Femur (tissue), 1 donor: ENCODE measurements around the gene IL1RN.

Source experiments
- DNase-seq: peaks from one replicate; pipeline ENCODE4 v3.0.0-alpha.2; 2017

The IL1RN gene

DNA sequence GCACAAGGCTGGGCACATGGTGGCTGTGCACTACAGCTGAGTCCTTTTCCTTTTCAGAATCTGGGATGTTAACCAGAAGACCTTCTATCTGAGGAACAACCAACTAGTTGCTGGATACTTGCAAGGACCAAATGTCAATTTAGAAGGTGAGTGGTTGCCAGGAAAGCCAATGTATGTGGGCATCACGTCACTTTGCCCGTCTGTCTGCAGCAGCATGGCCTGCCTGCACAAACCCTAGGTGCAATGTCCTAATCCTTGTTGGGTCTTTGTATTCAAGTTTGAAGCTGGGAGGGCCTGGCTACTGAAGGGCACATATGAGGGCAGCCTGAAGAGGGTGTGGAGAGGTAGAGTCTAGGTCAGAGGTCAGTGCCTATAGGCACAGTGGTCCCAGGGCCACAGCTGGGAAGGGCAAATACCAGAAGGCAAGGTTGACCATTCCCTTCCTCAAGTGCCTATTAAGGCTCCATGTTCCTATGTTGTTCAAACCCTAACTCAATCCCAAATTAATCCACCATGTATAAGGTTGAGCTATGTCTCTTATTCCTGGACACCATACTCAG, 2.2 kb downstream of the IL1RN start:
- DNase-seq = no peak

DNA sequence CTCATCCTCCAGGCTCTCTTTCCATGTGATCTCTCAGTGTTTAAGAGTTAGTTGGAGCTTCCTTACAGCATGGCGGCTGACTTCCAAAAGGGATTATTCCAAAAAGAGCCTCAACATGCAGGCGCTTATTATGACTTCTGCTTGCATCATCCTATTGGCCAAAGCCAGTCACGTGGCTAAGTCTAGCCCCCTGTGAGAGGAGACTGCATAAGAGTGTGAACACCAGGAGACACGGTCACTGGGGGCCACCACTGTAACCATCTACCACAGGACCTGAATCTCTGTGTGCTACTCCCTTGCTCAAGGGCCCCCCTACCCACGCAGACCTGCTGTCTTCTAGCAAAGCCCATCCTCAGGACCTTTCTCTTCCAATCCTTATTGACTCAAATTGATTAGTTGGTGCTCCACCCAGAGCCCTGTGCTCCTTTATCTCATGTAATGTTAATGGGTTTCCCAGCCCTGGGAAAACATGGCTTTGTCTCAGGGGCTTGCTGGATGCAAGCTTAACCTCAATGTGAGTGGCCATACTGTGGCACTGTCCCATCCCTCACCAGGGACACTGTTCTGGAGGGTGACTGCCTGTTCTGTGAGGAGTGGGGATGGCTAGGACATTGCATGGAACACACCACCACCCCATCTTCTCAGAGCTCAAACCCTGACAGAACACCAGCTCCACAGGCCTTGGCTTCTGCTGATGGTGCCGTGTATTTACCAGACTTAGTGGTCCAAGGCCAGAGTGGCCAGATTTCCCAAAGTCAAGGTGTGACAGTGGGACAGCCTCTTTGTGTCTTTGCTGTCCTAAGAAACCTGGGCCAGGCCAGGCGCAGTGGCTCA, 4.2 kb downstream of the IL1RN start:
- DNase-seq = no peak

DNA sequence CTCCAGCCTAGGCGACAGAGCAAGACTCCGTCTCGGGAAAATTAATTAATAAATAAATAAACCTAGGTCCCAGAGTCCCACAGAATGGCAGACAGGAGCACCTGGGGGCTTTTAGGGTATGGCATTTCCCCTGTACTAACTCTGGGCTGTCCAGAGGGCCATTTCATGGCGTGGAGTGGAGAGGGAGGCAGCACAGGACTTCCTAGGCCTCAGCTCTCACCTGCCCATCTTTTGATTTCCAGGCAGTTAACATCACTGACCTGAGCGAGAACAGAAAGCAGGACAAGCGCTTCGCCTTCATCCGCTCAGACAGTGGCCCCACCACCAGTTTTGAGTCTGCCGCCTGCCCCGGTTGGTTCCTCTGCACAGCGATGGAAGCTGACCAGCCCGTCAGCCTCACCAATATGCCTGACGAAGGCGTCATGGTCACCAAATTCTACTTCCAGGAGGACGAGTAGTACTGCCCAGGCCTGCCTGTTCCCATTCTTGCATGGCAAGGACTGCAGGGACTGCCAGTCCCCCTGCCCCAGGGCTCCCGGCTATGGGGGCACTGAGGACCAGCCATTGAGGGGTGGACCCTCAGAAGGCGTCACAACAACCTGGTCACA, 5.1 kb downstream of the IL1RN start:
- DNase-seq = no peak

DNA sequence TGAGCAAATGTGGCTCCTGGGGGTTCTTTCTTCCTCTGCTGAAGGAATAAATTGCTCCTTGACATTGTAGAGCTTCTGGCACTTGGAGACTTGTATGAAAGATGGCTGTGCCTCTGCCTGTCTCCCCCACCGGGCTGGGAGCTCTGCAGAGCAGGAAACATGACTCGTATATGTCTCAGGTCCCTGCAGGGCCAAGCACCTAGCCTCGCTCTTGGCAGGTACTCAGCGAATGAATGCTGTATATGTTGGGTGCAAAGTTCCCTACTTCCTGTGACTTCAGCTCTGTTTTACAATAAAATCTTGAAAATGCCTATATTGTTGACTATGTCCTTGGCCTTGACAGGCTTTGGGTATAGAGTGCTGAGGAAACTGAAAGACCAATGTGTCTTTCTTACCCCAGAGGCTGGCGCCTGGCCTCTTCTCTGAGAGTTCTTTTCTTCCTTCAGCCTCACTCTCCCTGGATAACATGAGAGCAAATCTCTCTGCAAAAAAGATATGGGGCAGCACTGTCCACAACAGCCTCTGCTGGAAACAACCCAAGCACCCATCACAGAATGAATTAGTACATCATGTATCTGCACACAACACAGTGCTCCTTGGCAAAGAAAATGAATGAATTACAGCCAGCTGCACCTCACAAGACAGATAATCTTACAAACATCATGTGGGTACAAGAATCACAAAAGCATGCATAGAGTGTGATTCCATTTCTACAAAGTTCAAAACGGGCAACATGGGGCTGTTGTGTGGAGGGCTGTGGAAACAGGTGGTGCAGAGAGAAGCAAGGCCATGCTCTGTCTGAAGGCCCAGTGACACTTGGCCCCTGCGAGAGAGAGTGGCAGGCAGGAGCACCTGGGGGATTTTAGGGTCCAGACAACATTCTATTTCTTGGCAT, 6.6 kb downstream of the IL1RN start:
- no peak for DNase-seq

DNA sequence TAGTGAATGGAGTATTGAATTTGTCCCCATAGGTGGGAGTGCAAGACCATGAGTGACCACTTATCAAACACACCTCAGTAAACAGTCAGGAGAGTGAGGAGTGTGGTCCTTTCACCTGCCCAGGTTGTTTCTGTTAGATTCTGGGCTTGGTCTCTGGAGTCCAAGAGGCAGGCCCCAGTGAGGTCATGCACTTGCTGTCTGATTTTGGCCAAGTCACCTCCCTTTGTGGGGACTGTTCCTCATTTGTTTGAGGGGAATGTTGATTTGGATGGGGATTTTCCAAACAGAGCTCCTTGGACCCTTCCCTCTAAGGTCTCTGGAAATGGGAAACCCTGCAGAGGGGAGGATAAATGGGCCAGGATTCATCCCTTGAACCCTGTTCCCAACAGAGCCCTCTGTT, 7.3 kb downstream of the IL1RN start:
- no peak for DNase-seq

DNA sequence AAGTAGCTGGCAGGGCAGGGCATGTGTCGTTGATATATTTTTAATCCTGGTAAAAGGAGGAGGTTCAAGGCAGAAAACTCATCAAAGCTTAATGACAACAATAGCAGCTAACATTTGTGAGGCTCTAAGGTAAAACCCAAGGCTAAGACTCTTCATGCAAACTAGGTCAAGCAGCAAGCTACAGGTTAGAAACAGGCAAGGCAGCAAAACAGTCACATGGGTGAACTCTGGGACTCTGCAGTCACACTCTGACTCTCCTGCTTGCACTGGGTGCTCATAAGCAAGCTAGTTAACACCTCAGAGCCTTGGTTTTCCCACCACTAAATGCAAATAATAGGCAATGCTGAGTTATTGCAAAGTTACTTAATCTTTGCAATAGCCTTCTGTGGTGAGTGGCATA, 7.9 kb downstream of the IL1RN start:
- DNase-seq = no peak

DNA sequence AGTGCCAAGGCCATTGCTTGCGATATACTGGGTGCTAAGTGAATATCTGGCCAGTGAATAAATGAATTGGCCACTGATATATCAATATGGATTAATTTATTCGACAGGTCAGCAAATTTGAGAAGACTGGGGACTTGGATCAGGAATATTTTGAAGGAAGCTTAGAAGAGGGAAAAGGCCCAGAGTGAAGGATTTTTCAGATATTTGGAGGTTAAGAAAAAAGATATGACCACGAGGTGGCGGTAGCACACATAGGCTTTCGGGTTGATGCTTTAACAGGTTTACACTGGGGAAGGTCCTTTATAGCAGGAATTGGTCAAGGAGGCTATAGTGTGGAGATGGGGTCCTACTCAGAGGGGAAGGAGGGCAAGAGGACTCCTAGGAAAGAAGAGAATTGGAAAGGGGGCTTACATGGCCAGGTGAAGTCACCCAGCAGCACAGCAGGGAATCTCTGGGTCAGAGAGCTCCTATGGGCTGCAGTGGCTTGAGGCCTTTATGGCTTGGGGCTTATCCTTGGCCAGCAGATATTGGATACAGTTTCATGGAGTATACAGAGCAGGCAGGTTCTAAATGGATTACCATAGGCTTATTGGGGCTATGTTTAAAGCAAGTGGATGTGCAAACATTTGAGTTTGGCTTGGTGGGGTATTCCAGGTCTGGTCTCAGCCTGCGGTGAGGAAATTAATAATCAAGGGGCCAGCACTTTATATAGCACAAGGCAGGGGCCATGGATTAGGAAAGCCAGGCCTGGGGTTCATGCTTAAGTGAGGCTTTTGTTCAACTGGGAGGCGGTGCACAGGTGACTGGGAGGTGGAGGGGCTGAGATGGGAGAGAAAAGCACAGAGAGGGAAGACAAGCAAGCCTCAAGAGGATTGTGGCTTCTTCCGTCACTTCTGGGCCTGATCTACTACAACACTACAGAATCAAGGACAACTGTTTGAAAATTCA, 9.7 kb downstream of the IL1RN start:
- no peak for DNase-seq

DNA sequence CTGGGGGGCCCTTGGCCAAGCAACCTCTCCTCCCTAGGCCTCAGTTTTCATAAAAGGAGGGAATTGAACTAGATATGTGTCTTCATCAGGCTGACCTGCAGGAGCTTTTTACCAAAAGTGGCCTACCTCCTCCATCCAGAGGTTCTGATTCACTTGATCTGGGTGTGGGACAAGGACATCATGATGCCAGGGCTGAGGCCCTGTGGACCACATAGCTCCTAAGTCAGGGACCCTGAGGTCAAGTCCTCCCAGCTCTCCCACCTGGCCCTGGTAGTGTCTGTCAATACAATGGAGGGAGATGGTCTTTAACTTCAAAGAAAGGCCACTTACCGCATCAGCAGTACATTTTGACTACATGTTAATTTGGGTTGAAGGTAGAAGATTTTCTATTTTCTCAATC, 10.4 kb downstream of the IL1RN start:
- DNase-seq = no peak

DNA sequence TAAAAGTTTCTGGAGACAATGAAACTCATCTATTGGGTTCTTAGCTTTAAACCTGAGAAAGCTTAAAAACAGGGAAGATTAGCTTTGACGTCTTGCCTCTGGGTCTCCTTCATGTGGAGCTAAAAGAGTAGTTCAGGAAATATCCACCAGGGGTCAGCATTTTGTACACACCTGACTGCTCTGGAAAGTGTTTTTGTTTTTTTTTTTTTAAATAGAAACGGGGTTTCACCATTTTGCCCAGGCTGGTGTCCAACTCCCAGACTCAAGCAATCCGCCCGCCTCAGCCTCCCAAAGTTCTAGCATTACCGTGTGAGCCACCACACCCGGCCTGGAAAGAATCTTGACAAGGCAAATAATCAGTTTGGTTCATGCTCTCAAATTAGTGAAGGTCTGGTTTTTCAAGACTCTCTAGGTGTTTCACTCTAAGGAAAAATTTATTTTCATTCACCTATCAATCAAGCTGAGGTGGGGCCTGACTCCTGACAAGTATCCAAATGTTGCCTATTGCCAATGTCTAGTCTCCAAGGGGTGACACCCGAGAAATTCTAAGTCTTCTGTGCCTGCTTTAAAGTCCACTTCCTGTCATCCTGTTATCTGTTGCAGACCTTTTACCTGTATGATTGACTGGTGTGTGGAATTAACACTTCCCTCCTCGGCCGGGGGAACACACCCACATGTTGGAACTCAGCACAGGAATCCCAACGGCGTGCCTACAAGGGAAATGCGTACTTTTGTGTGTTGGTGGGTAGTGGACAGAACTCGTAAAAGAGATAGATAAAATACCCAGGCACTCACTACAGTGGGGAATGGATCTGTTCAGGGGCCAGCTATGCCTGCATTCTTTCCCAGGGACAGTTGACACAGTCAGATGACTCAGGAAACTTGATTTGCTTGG, 11.3 kb downstream of the IL1RN start:
- no peak for DNase-seq

DNA sequence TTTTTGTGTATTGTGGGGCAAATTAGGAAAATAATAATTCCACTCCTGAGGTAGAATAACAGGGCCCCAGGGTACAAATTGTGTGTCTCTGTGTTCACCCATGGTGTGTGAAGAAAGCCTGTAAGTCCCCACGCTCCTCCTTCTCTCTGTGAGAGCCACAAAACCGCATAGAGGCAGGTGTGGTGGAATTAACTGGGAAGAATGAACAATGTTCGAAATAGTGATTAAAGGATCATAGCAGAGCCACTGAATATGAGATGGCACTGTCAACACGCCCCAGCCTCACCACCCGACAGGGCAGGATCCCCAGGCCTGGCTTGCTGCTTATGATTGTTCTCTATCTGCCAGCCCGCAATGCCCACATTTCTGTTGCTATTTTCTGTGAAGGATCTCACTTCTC, 14.1 kb downstream of the IL1RN start:
- DNase-seq = no peak

DNA sequence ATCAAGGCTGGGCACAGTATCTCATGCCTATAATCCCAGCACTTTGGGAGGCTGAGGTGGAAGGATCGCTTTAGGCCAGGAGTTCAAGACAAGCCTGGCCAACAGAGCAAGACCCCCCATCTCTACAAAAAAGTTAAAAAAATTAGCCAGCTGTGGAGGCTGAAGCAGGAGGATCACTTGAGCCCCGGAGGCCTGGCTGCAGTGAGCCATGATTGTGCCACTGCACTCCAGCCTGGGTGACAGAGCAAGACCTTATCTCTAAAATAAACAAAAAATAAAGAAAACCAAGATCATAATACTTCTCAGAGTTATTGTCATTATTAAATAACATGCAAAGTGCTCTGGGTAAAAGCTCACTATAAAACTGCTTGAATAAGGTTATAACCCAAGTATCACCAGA, 14.9 kb downstream of the IL1RN start:
- DNase-seq = no peak

DNA sequence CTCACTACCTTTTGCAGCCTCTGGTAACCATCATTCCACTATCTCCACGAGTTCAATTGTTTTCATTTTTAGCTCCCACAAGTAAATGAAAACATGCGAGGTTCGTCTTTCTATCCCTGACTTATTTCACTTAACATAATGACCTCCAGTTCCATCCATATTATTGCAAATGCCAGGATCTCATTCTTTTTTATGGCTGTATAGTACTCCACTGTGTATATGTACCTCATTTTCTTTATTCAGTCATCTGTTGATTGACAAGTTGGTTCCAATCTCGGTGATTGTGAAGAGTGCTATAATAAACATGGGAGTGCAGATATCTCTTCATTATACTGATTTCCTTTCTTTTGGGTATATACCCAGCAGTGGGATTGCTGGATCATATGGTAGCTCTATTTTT, 16.9 kb downstream of the IL1RN start:
- DNase-seq = no peak

DNA sequence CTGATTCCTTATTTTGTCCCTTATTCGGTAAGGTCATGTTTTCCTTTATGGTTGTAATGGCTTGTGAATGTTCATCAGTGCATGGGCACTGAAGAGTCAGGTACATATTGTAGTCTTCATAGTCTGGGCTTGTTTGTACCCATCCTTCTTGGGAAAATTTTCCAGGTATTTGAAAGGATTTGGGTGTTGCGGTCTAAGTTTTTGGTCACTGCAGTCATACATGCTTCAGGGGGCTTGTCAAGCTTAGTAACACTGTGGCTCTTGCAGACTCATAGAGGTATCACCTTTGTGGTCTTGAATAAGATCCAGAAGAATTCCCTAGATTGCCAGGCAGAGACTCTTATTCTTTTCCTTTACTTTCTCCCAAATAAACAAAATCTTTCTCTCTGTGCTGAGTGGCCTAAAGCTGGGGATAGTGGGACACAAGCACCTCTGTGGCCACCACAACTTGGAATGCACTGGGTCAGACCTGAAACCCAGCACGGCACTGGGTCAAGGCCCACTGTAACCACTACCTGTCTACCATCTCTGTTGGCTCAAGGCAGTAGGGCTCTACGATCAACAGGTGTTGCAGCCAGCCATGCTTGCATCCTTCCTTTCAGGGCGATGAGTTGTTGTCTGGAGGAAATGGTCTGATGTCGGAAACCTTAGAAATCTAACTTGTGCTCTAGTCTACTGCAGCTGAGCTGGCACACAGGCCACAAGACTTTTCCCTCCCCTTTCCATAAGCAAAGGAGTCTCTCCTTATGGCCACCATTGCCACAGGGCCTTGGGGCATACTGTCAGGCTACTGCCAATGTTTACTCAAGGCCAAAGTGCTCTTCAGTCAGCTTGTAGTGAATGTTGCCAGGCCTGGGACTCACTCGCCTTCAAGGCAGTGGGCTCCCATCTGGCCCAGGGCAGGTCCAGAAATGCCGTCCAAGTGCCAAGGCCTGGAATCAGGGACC, 21.5 kb downstream of the IL1RN start:
- no peak for DNase-seq

DNA sequence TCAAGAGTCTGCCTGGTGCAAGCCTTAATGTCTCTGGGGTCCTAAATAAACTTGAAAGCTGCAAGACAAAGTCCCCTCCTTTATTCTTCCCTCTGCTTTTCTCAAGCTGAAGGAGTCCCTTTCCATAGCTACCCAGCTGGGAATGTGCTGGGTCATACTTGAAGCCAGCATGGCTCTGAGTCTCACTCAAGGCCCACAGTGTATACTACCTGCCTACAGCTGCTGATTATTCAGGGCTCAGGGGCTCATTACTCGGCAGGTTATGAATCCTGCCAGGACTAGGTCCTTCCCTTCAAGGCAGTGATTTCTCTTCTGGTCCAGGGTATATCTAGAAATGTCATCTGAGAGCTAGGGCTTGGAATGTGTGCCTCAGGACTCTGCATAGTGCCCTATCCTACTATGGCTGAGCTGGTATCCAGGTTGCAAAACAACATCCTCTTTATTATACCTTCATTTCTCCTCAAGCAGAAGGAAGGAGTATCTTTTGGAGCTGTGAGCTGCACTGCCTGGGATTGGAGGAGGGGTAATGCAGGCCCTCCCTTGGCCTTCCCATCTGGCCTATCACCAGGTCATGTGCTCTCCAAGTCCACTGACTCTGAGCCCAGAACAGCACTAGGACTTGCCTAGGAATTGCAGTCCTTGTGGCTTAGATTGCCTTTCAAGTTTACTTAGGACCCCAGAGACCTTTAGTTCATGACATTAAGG, 22.3 kb downstream of the IL1RN start:
- DNase-seq = no peak

DNA sequence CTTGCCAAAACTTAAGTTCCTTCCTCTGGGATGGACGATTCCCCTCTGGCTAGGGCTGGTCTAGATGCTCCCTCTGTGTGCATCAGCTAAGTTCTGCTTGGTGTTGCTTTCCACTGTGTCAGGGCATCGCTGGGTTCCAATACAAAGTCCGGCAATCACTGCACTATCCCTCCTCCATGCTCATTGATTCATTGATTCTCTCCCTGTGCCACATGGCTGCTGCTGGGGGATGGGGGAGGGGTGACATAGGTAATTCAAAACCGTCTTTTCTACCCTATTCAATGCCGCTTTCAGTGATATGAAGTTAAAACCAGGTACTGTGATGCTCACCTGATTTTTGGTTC, 22.8 kb downstream of the IL1RN start:
- DNase-seq = no peak

DNA sequence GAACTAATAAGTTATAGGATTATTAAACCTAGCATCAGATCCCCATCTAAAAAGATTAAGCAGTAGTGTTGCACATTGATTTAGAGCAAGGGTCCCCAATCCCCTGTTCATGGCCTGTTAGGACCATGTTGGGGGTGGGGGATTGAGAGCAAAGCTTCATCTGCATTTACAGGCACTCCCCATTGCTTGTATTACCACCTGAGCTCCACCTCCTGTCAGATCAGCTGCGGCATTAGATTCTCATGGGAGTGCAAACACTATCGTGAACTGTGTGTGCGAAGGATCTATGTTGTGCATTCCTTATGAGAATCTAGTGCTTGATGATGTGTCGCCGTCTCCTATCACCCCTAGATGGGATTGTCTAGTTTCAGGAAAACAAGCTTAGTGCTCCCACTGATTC, 27.9 kb downstream of the IL1RN start:
- DNase-seq = no peak

DNA sequence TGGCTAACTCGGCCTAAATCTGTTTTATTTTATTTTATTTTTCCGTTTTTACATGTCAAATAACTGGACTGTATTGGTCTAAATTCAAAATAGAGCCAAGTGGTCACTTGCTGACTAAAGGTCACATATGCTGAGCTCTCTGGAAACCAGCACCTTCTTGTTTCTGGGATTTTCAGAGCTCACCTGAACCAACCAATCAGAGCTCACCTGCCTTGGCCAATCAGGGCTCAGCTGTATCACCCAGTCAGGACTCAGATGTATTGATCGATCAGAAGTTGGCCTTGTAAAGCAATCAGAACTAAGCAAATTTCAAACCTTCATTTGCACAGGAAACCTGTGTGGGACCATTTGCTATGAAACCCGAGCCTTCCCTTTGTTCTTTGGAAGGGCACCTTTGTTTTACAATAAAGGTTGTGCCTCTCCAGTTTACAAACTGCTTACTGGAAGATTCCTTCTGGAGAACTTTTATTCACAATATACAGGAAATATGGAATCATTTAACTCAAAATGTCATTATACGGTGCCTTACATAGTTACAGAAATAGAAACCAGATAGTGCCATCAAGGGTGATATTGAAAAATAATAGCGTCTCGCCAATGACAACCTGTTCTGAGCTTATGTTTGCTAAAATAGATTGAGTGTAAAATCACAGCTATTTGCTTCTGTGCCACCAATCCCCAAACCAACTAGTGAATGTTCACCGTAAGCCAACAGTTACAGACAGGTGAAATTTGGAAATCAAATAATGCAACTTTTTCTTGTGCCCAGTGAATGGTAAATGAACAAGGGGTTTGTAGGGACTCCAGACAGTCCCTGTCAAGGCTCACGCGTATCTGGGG, 29.1 kb downstream of the IL1RN start:
- no peak for DNase-seq

DNA sequence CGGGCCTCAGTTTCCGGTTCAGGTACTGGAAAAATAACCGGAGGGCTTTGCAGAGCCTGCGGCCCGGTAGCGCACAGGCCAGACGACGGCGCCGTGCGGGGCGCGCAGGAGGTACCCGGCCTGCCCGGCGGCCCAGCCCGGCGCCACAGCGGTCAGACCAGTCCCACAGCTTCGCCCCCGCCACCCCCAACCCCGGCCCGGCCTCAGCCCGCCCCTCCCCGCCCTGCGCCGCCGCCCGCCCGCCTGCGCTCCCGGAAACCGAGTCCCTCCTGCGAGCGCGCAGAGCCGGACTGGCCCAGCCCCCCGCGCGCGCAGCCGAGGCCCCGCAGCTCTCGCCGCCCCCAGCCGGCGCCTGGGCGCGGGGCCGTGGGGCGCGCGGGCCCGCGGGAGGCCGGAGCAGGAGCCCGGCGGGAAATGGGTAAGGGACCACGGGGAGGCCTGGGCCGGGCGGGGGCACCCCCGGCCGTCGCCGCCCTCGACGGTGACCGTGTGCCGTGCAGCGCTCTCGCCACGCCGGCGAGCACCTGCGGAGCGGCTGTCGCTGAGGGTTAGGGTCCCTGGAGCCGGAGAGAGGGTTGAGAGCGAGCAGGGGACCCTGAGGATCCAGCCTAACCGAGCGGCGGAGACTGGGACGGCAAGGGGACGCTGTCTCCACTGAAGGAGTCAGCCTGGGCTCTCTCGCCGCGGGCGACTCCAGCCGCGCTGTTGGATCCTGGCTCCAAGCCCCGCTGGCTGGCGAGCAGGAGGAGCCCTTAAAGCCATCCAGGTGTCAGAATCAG, 29.9 kb downstream of the IL1RN start:
- DNase-seq = no peak
